ENCODE results near the gene ITPRID2. TPM values are rescaled to one million over a fixed set of nuclear protein-coding genes. Genes with fewer than 3 reads are reported as not detected.

ITPRID2 gene
- total and polyA plus RNA-seq, 2 of the 8 experiments (the other 6 are each of a cell fraction or from before 2014, with no cell fraction given) = 1.9 to 12.6 TPM

- no peaks in the 10 kb centered on the region for H4K20me1 ChIP-seq (replicated peaks in 1 of 2; ENCODE audit: control insufficient read depth in 1 of 2, insufficient read depth in 2 of 2, low read length in 2 of 2)
- no peaks in the 10 kb centered on the region for H3K9me3 ChIP-seq (ENCODE audit: insufficient read depth in 2 of 2, low read depth in 1 of 2, low read length in 1 of 2)
- no peak overlapping the region for H2BK15ac ChIP-seq (ENCODE audit: low read length)
- no peak overlapping the region for H2AK5ac ChIP-seq (ENCODE audit: low read depth, low read length)
- H2BK120ac ChIP-seq (replicated peaks; ENCODE audit: low read depth, low read length) = no peak overlapping the region
- no peak overlapping the region for H2BK5ac ChIP-seq (ENCODE audit: low read depth, low read length)
- no peak overlapping the region for H2BK20ac ChIP-seq (ENCODE audit: low read length)
- no peak overlapping the region for H4K91ac ChIP-seq (replicated peaks; ENCODE audit: insufficient read length, low read length)
- H2BK12ac ChIP-seq (ENCODE audit: low read depth, low read length) = no peak overlapping the region
- H2AFZ ChIP-seq (ENCODE audit: low read length) = no peak overlapping the region
- no peak overlapping the region for H3K4me2 ChIP-seq (ENCODE audit: insufficient read depth in 1 of 2, low read depth in 2 of 2, low read length in 2 of 2)
- no peak for DNase-seq (ENCODE audit: low read depth in 1 of 2, low spot score in 2 of 2)
- WGBS, 2 experiments (ENCODE audit: extremely low coverage in 1 of 2, insufficient coverage in 1 of 2, insufficient read length in 1 of 2, insufficient replicate concordance in 2 of 2, low coverage in 1 of 2, low lambda C conversion rate in 2 of 2, missing lambda C conversion rate in 1 of 2) = 93% methylated on average over 5 of the region's 5 CpGs; no CpG with 5 or more reads in 1 of the 2 experiments
- no peak overlapping the region for H3K9ac ChIP-seq (replicated peaks in 1 of 4; ENCODE audit: extremely low read depth in 1 of 4, low read depth in 3 of 4, low read length in 3 of 4)
- H3K4me1 ChIP-seq (replicated peaks in 1 of 4; ENCODE audit: control insufficient read depth in 3 of 4, insufficient read depth in 4 of 4, low read length in 3 of 4) = no peaks in the 10 kb centered on the region
- no peaks in the 10 kb centered on the region for H3K36me3 ChIP-seq (ENCODE audit: control insufficient read depth in 2 of 4, insufficient read depth in 4 of 4, low read length in 3 of 4)
- ChIA-PET POLR2A (ENCODE audit: partially characterized antibody) (no interaction called here), CTCF (ENCODE audit: partially characterized antibody) (interaction anchor here (1.5 kb wide), 1 partner anchor 105 kb away, joined by 3 read pairs; no protein-coding TSS in a partner anchor)
- no peak overlapping the region for H4K8ac ChIP-seq (ENCODE audit: extremely low read depth, insufficient read depth, low read length)
- FAIRE-seq = no peak
- H3K56ac ChIP-seq (replicated peaks; ENCODE audit: insufficient read length, low read depth, low read length) = no peak overlapping the region
- H3K27ac ChIP-seq (ENCODE audit: low read depth, low read length) = no peak overlapping the region
- no peaks in the 10 kb centered on the region for H3K23me2 ChIP-seq (ENCODE audit: low read depth, low read length)
- no peaks in the 10 kb centered on the region for H3K79me1 ChIP-seq (ENCODE audit: low read depth, low read length)
- no peak overlapping the region for H3K4ac ChIP-seq (replicated peaks; ENCODE audit: insufficient read length, low read depth, low read length)
- no peaks in the 10 kb centered on the region for H3K27me3 ChIP-seq (replicated peaks in 1 of 4; ENCODE audit: control insufficient read depth in 3 of 4, extremely low read depth in 1 of 4, insufficient read depth in 3 of 4, low read length in 3 of 4)
- no peak overlapping the region for H4K5ac ChIP-seq (ENCODE audit: insufficient read length, low read depth, low read length)
- no peak overlapping the region for H3K23ac ChIP-seq (ENCODE audit: insufficient read length)
- no peak overlapping the region for H3K14ac ChIP-seq (ENCODE audit: insufficient read length)
- H3K4me3 ChIP-seq (ENCODE audit: extremely low read depth in 1 of 4, insufficient read depth in 2 of 4, low read depth in 3 of 4, low read length in 4 of 4) = no peak overlapping the region
- no peak overlapping the region for H3K18ac ChIP-seq (ENCODE audit: extremely low read depth, low read length)
- no peaks in the 10 kb centered on the region for H3K79me2 ChIP-seq (ENCODE audit: control insufficient read depth in 1 of 2, insufficient read depth in 2 of 2, low read length in 2 of 2)
- TF ChIP-seq CHD1 (IDR thresholded peaks at IDR 0.05; ENCODE audit: low read depth, low read length) = no peak
- TF ChIP-seq SP4 (IDR thresholded peaks at IDR 0.05; ENCODE audit: low read length) = no peak
- TF ChIP-seq JUN (IDR thresholded peaks at IDR 0.05; ENCODE audit: low read depth, low read length) = no peak
- no peak for TF ChIP-seq KDM4A (IDR thresholded peaks at IDR 0.05; ENCODE audit: low read depth, low read length, severe bottlenecking)
Measured at GRCh38 chr2:181973171-181973783, 81.7 kb downstream of the ITPRID2 start.

All from H1 (cell line).